Skin epidermis (tissue), 12 donors: Measurements from ENCODE around the gene CREBL2.
"Not testable (repeated sequence)": the region's sequence is repeated elsewhere in the genome, so short reads cannot be mapped to it uniquely, and the experiment has no call there.

Source experiments
- H3K27ac ChIP-seq, 21 experiments: fragments of 200-600 bp; sonication (generic) in 11 of 21; one replicate each; pipeline ENCODE4 v1.5.0; 2020; ENCODE audit warnings: mild to moderate bottlenecking in 3 of 21, inconsistent platforms in 2 of 21, moderate library complexity in 2 of 21
- H3K4me3 ChIP-seq, 7 experiments: fragments of 200-600 bp; sonication (generic) in 2 of 7; one replicate each; pipeline ENCODE4 v1.5.0; 2020; ENCODE audit warnings: inconsistent platforms in 2 of 7, mild to moderate bottlenecking in 2 of 7, moderate library complexity in 1 of 7

CREBL2 gene, protein sequence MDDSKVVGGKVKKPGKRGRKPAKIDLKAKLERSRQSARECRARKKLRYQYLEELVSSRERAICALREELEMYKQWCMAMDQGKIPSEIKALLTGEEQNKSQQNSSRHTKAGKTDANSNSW

DNA sequence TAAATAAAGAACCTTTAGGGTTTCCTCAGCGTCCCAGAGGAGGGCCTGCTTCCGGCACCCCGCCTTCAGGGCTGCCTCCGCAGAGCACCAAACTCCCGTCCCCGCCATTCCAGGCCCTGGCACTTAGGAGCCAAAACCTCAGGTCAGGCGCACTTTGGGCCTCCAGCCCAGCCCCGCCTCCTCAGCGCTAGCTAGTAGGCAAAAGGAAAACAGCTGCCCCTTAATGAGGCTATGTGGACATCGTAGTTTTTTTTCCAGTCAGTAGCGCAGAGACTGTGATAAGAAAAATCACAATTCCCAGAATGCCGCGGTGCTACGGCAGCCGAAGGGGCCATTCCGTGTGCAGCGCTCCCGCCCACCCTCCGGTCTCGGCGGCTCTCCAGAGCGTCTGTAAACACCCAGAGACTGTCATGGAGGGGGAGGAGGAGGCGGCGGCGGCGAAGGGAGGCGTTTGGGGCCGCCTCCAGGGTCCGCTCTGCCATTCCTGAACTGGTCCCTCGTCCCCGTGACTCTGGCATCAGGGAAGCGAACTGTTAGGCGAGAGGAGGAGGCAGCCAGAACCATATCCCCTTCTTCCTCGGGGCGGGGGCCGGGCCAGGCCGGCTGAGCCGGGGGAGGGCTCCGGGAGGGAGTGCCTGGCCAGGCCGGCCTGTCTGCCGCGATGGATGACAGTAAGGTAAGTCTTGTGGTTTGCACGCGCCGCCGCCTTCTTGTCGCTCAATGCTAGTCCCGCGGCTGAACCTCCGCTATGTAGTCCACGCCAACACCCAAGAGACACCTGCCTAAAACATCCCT lies at the start of gene CREBL2:
CREBL2 (plus strand) TSS at position 365 of the 795 bp plus-strand sequence; CDS start at position 662, 297 bp downstream.
- peak within 1 kb of the TSS; percentile 52 to 89 (median 75) for H3K4me3 ChIP-seq
- peak within 1 kb of the TSS; percentile 82 to 98 (median 95) for H3K27ac ChIP-seq

DNA sequence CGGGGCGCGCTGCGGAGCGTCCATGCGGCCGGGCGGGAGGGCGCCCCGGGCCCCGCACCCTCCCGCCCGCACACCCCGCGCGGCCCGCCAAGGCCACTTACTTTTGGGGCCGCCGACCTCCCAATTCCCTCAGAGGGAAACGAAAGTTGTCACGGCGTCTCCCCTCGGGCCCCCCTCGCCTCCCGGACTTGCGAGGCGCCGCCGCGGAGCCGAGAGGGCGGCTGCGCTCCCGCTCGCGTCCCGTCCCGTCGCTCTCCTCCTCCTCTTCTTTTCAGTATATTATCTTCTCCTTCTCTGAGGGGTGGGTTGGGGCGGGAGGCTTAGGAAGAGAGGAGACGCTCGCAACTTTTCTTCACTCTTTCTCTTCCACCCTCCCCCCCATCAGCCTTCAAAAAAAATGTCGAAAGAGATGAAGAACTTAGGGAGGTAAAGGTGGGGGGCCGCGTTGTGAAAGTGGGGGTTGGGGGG lies 49.6 kb upstream of the CREBL2 start:
- H3K4me3 ChIP-seq: peak overlapping the region; percentile 50 to 90 (median 73)
- peak overlapping the region; percentile 89 to 100 (median 100) for H3K27ac ChIP-seq

DNA sequence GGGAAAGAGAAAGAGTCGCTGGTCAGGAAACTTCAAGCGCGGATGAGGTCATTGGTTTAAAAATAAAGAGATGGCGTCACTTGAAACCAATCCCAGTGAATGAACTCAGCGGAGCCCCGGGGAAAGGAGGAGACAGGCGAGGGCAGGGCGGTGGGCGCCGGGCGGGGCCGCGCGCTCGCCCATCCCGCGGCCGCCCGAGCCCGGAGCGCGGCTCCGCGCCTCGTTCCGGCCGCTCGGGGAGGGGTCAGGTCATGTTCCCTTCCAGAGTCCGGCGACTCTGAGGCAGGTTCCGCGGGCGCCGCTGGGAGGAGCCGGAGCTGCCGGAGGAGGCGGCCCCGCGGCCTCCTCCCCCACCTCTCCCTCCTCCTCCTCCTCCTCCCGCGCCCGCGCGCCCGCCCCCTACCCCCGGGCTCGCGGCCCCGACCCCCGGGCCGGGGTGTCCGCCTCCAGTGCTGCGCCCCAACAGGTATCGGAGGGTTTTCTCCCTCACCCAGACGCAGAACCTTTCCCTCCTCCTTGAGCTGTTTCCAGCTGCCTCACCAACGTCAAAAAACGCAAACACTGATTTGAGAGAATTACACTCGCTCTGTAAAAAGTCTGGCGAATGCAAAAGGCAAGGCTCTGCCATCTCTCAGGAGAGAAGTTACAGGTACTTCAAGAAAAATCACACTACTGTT lies 49.0 kb upstream of the CREBL2 start, which contains the start of gene DUSP16:
DUSP16 (minus strand) TSS at position 279 of the 677 bp plus-strand sequence. CDS start 41,765 bp downstream, outside the sequence.
- Histone ChIP-seq H3K4me3 (peak within 1 kb of the TSS; percentile 50 to 90 (median 73)), H3K27ac (peak within 1 kb of the TSS; percentile 89 to 100 (median 100))

DNA sequence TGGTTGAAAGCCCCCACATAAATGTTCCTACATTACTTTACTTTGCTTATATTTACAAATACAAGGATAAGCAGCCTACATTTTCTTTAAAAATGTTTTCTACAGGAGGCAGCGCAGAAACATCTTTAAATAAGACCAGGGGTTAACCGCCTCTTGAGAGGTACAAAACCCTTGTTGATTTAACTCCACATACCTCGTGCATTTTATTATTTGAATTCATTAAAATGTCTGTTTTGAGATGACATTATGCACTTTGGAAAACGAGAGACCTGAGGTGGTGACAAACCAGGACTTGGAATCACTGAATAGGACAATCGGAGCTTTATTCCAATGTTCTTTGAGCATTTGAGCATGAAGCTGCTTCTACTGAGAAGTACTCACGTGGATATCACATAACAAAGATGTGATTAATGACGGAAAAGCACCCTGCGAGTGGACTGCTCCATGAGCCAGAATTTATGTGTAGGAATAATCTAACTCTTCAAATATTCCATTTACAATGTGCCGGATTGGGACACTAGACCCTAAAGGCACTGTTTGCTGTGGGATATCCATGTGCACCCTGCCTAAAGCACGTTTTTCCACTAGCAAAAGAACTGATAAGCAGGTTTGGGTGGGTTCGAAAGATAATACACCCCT lies 48.3 kb upstream of the CREBL2 start:
- H3K27ac ChIP-seq: peak overlapping the region in 19 of 21 experiments; percentile 97 to 100 (median 100)
- peak overlapping the region in 6 of 7 experiments; percentile 65 to 90 (median 74) for H3K4me3 ChIP-seq

DNA sequence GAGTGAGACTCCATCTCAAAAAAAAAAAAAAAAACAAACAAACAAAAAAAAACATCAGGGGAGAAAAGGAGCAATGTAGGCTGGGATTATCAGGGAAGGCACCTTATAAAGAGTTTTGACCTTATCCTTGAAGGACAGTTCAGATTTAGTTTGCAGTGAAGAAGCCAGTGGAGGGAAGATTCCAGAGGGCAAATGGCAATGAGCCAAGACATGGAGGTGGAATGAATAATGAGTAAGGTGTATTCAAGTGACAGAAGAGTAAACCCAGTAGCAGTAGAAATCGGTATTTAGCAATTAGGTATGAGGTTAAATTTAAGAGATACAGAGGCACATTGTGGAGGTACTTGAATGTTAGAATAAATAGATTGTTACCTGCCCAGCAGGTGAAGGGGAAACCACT lies 46.8 kb upstream of the CREBL2 start:
- peak overlapping the region in 1 of 21 experiments; percentile 2 for H3K27ac ChIP-seq
- no peak overlapping the region for H3K4me3 ChIP-seq

- H3K4me3 ChIP-seq, H3K27ac ChIP-seq: not testable (repeated sequence)
Measured at GRCh38 chr12:12565971-12566370, 45.7 kb upstream of the CREBL2 start.

DNA sequence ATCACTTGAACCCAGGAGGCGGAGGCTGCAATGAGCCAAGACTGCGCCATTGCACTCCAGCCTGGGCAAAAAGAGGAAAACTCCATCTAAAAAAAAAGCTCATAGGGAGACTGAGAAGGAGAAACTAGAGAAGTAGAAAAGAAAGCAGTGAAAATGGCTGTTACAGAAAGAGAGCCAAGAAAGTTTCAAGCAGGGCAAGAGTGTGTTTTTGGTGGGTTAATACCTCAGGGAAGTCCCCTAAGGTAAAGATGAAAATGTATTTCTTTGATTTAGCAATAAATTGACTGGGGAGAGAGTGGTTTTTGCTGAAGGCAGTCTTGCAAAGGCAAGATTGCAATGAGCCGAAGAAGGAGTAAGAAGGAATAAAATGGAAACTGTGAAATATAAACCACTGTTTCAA lies 39.0 kb upstream of the CREBL2 start:
- Histone ChIP-seq H3K4me3 (no peak overlapping the region), H3K27ac (no peak overlapping the region)

DNA sequence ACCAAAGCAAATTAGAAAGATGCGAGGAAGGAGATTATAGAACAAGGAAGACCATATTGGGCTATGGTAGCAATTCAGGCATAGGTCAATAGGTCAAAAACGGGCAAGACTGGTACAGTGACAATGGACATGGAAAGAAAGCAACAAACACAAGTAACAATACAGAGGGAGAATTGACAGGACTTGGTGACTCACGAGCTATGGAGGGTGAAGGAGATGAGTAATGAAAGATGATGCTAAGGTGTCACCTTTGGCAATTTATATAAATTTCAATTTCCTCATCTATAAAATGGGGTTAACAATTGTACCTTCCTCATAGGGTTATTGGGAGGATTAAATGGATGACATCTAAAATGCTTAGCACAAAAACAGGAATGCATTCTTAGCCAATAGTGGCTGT lies 33.9 kb upstream of the CREBL2 start:
- Histone ChIP-seq H3K27ac (no peak overlapping the region), H3K4me3 (no peak overlapping the region)

DNA sequence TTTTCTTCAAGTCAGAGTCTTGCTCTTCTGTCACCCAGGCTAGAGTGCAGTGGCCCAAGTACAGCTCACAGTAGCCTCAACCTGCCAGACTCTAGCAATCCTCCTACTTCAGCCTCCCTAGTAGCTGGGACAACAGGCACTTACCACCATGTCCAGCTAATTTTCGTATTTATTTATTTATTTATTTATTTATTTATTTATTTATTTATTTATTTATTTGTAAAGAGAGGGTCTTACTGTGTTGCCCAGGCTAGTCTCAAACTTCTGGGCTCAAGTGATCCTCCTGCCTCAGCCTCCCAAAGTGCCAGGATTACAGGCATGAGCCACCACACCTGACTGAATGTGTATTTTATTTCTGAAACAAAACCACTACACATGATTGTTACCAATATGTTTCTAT lies 31.0 kb upstream of the CREBL2 start:
- H3K4me3 ChIP-seq: not testable (repeated sequence)

GRCh38 chr12:12582193-12582881 lies 29.3 kb upstream of the CREBL2 start:
- peak overlapping the region in 8 of 21 experiments; percentile 8 to 62 (median 48) for H3K27ac ChIP-seq
- H3K4me3 ChIP-seq: no peak overlapping the region

More for the DNA sequence above, 31.0 kb upstream of the CREBL2 start:
- H3K27ac ChIP-seq: not testable (repeated sequence)

GRCh38 chr12:12582895-12583303 lies 28.8 kb upstream of the CREBL2 start:
- Histone ChIP-seq H3K4me3 (no peak overlapping the region), H3K27ac (peak overlapping the region in 9 of 21 experiments; percentile 8 to 63 (median 35))

DNA sequence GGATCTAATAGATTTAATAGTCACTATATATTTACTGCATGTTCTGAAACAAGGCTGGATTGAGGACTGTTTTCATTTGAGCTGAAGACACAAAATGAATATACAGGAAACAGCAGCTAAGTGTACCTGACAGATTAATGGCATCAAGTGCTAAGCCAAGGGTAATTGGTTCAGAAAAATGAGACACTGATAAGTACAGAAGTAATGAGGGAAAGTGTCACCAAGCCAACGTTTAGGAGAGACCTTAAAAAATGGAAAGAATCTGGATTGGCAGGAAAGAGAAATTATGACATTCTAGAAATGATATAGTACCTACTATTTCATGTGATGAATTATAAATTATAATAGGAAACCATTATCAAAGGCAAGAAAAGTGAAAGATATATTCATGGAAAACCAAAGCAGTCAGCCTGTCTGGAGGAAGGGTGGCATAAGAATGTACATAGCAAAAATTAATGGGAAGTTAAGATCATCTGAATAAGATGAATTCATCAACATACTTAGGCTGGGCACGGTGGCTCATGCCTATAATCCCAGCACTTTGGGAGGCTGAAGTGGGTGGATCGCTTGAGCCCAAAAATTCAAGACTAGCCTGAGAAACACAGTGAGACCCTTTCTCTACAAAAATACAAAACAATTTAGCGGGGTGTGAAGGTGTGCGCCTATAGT lies 28.0 kb upstream of the CREBL2 start:
- H3K27ac ChIP-seq: peak overlapping the region in 9 of 21 experiments; percentile 13 to 63 (median 28)
- H3K4me3 ChIP-seq: no peak overlapping the region

- no peak overlapping the region for H3K4me3 ChIP-seq
- H3K27ac ChIP-seq: peak overlapping the region in 2 of 21 experiments; percentile 37 to 52
Measured at GRCh38 chr12:12585115-12585863, 26.4 kb upstream of the CREBL2 start.

- no peak overlapping the region for H3K4me3 ChIP-seq
- peak overlapping the region in 16 of 21 experiments; percentile 2 to 79 (median 56) for H3K27ac ChIP-seq
Measured at GRCh38 chr12:12586879-12587675, 24.6 kb upstream of the CREBL2 start.

DNA sequence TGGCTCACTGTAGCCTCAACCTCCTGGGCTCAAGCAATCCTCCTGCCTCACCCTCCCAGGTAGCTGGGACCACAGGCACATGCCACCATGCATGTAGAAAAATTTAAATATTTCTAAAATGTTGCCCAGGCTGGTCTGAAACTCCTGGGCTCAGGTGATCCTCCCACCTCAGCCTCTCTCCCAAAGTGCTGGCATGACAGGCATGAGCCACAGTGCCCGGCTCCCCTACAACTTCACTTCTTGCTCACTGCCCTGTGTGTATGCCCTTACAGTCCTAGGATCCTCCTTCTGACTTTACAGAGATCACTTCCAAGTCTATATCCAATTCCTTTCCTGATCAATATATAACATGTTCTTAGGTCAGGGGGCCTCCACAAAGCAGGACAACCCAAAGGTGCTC lies 23.8 kb upstream of the CREBL2 start:
- H3K4me3 ChIP-seq: no peak overlapping the region
- peak overlapping the region in 6 of 21 experiments; percentile 36 to 68 (median 49) for H3K27ac ChIP-seq

- not testable (repeated sequence) for H3K4me3 ChIP-seq
- H3K27ac ChIP-seq: peak overlapping the region in 1 of 21 experiments; percentile 58
Measured at GRCh38 chr12:12588436-12588835, 23.2 kb upstream of the CREBL2 start.

GRCh38 chr12:12590961-12591360 lies 20.7 kb upstream of the CREBL2 start:
- Histone ChIP-seq H3K27ac (no peak overlapping the region), H3K4me3 (no peak overlapping the region)
